ENCODE data around the gene TRPM2. TPM values are rescaled to one million over a fixed set of nuclear protein-coding genes. Genes with fewer than 3 reads are reported as not detected.
A peak's percentile ranks its signal among the peaks of the same experiment; 100 is the strongest.

TRPM2 gene
- total RNA-seq, 1 experiment from 2014 or later, result not detected

- intact Hi-C loops (cut with micrococcal nuclease; ENCODE audit: unreplicated experiment), result no loop called here
- CTCF ChIA-PET, result no interaction called here
- no TSS peak for BruUV-seq (replicated peaks)
Measured at GRCh38 chr21:44428281-44428960, 75.0 kb downstream of the TRPM2 start.

GRCh38 chr21:44429894-44430293 is 76.5 kb downstream of the TRPM2 start:
- Mint-ChIP-seq H3K9me3 (ENCODE audit: low read depth, unreplicated experiment) (peaks cover 3% of the 10 kb centered on the region), H3K4me3 (ENCODE audit: low read depth, unreplicated experiment) (no peak overlapping the region), H3K4me1 (ENCODE audit: low read depth, unreplicated experiment) (no peaks in the 10 kb centered on the region), H3K27me3 (ENCODE audit: unreplicated experiment) (peaks cover 28% of the 10 kb centered on the region), H3K27ac (ENCODE audit: unreplicated experiment) (no peak overlapping the region), H3K36me3 (ENCODE audit: insufficient read depth, unreplicated experiment) (no peaks in the 10 kb centered on the region)
- CTCF ChIA-PET, result no interaction called here
- TF ChIP-seq CTCF (IDR thresholded peaks at IDR 0.05; ENCODE audit: unreplicated experiment), result no peak
- BruUV-seq (replicated peaks), result no TSS peak
- DNase-seq, result no peak
- intact Hi-C loops (cut with micrococcal nuclease; ENCODE audit: unreplicated experiment), result no loop called here

More at GRCh38 chr21:44428281-44428960, 75.0 kb downstream of the TRPM2 start:
- Mint-ChIP-seq H3K27ac (ENCODE audit: unreplicated experiment) (no peak overlapping the region), H3K9me3 (ENCODE audit: low read depth, unreplicated experiment) (peaks cover 3% of the 10 kb centered on the region), H3K36me3 (ENCODE audit: insufficient read depth, unreplicated experiment) (no peaks in the 10 kb centered on the region), H3K27me3 (ENCODE audit: unreplicated experiment) (peaks cover 30% of the 10 kb centered on the region), H3K4me1 (ENCODE audit: low read depth, unreplicated experiment) (no peaks in the 10 kb centered on the region), H3K4me3 (ENCODE audit: low read depth, unreplicated experiment) (no peak overlapping the region)
- DNase-seq, result peak; percentile 18
- no peak for TF ChIP-seq CTCF (IDR thresholded peaks at IDR 0.05; ENCODE audit: unreplicated experiment)

- Mint-ChIP-seq H3K36me3 (ENCODE audit: insufficient read depth, unreplicated experiment) (no peaks in the 10 kb centered on the region), H3K27ac (ENCODE audit: unreplicated experiment) (no peak overlapping the region), H3K4me3 (ENCODE audit: low read depth, unreplicated experiment) (no peak overlapping the region), H3K4me1 (ENCODE audit: low read depth, unreplicated experiment) (no peaks in the 10 kb centered on the region), H3K27me3 (ENCODE audit: unreplicated experiment) (peaks cover 42% of the 10 kb centered on the region), H3K9me3 (ENCODE audit: low read depth, unreplicated experiment) (peaks cover 3% of the 10 kb centered on the region)
- intact Hi-C loops (cut with micrococcal nuclease; ENCODE audit: unreplicated experiment), result no loop called here
- CTCF ChIA-PET, result interaction anchor here (0.6 kb wide), 1 partner anchor 17 kb away, joined by 3 read pairs; no protein-coding TSS in a partner anchor
- BruUV-seq (replicated peaks), result no TSS peak
- DNase-seq, result no peak
- no peak for TF ChIP-seq CTCF (IDR thresholded peaks at IDR 0.05; ENCODE audit: unreplicated experiment)
Measured at GRCh38 chr21:44431300-44431699, 77.9 kb downstream of the TRPM2 start.

- no peak for DNase-seq
- H3K9me3 Mint-ChIP-seq (ENCODE audit: low read depth, unreplicated experiment), result peaks cover 3% of the 10 kb centered on the region
- no peak overlapping the region for H3K4me3 Mint-ChIP-seq (ENCODE audit: low read depth, unreplicated experiment)
- intact Hi-C loops (cut with micrococcal nuclease; ENCODE audit: unreplicated experiment), result no loop called here
- no TSS peak for BruUV-seq (replicated peaks)
- no peaks in the 10 kb centered on the region for H3K36me3 Mint-ChIP-seq (ENCODE audit: insufficient read depth, unreplicated experiment)
- H3K27ac Mint-ChIP-seq (ENCODE audit: unreplicated experiment), result no peak overlapping the region
- TF ChIP-seq CTCF (IDR thresholded peaks at IDR 0.05; ENCODE audit: unreplicated experiment), result no peak
- peaks cover 42% of the 10 kb centered on the region for H3K27me3 Mint-ChIP-seq (ENCODE audit: unreplicated experiment)
- no peaks in the 10 kb centered on the region for H3K4me1 Mint-ChIP-seq (ENCODE audit: low read depth, unreplicated experiment)
- CTCF ChIA-PET, result no interaction called here
Measured at GRCh38 chr21:44432841-44433790, 79.7 kb downstream of the TRPM2 start.
